Measurements from ENCODE around the gene NOS1.

NOS1 gene

GRCh38 chr12:117166107-117166506 is 195.3 kb downstream of the NOS1 start:
- no peak for DNase-seq

DNA sequence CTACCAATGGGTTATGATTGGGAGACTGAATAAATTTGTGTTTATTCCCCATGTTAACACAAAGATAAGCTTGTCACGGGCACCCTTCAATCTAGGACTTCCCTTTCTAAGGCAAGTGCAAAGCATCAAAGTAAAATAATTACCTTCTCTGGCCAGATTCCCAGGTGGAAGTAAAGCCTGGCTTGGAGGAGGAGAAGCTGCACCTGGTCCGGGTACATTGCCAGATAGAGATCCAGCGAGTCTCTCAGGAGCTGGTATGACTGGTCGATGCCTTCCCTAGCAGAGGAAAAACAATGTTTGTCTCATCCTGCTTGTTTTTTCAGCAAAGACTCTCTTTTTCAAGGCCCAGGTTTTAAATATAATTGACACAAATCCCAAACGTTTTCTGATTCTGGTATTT is 196.1 kb downstream of the NOS1 start:
- no peak for DNase-seq

GRCh38 chr12:117162633-117163032 is 198.8 kb downstream of the NOS1 start:
- DNase-seq, result no peak

- no peak for DNase-seq
Measured at GRCh38 chr12:117162167-117162539, 199.3 kb downstream of the NOS1 start.

- DNase-seq, result no peak
Measured at GRCh38 chr12:117161460-117162166, 199.8 kb downstream of the NOS1 start.

DNA sequence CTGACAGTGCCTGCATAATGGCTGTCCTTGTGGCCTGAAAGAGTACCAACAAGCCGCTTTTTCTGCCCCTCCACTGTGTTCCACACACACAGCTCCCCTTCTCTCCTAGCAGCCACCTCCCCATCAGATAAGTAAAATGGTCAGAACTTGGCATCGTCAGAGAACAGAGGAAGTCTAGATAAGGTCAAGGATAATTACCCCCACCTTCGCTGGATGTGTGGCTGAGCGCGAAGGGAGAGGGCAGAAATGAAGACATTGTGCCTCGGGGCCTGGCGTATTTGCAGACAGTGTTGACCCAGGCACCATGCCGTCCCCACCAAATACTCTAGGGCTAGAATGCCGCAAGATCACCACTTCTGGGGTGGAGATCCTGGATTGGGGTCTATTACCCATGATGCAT is 201.8 kb downstream of the NOS1 start:
- no peak for DNase-seq

GRCh38 chr12:117158911-117159553 is 202.4 kb downstream of the NOS1 start:
- no peak for DNase-seq

Measured in fibroblast of upper back skin (primary cell).